GM23338 (cell line): ENCODE measurements around the gene MOB3B. TPM values are rescaled to one million over a fixed set of nuclear protein-coding genes. Genes with fewer than 3 reads are reported as not detected.

Source experiments
- ATAC-seq: fragments of 200-7000 bp; cut with Tn5 transposase; 3 replicates; pipeline ENCODE4 v1.9.1; 2020
- DNase-seq: peaks from one replicate; pipeline ENCODE4 v3.0.0-alpha.2; 2015; ENCODE audit warnings: low spot score
- H2AFZ ChIP-seq: fragments of 200-600 bp; sonication (generic); 2 replicates; pipeline ENCODE4 v1.8.0; 2016; ENCODE audit warnings: antibody characterized with exemption, mild to moderate bottlenecking, moderate library complexity
- H3F3A ChIP-seq: fragments of 200-600 bp; sonication (generic); replicated peaks from 2 replicates; pipeline ENCODE4 v1.8.0; 2017; ENCODE audit warnings: antibody characterized with exemption, mixed run types, low read depth
- H3K27ac ChIP-seq: fragments of 200-600 bp; sonication (generic); 2 replicates; pipeline ENCODE4 v1.6.1; 2016; ENCODE audit warnings: low read depth
- H3K27me3 ChIP-seq: fragments of 200-600 bp; sonication (generic); 2 replicates; pipeline ENCODE4 v1.8.0; 2016; ENCODE audit warnings: mild to moderate bottlenecking, mixed run types, moderate library complexity; ENCODE audit not compliant: insufficient read depth
- H3K36me3 ChIP-seq: fragments of 200-600 bp; sonication (generic); 2 replicates; pipeline ENCODE4 v1.8.0; 2016; ENCODE audit warnings: mild to moderate bottlenecking; ENCODE audit not compliant: insufficient read depth
- H3K4me1 ChIP-seq: fragments of 200-600 bp; sonication (generic); 2 replicates; pipeline ENCODE4 v1.8.0; 2016; ENCODE audit warnings: mild to moderate bottlenecking, moderate library complexity; ENCODE audit not compliant: insufficient read depth
- H3K4me2 ChIP-seq: fragments of 200-600 bp; sonication (generic); 2 replicates; pipeline ENCODE4 v1.7.1; 2017; ENCODE audit warnings: mixed run types
- H3K4me3 ChIP-seq: fragments of 200-600 bp; sonication (generic); 2 replicates; pipeline ENCODE4 v1.6.1; 2016; ENCODE audit warnings: mixed run types
- H3K79me2 ChIP-seq: fragments of 200-600 bp; sonication (generic); replicated peaks from 2 replicates; pipeline ENCODE4 v1.8.0; 2017; ENCODE audit warnings: mild to moderate bottlenecking; ENCODE audit not compliant: insufficient read depth
- H3K9me2 ChIP-seq: fragments of 200-600 bp; sonication (generic); 2 replicates; pipeline ENCODE4 v1.8.0; 2017; ENCODE audit not compliant: insufficient read depth
- H4K20me1 ChIP-seq: fragments of 200-600 bp; sonication (generic); replicated peaks from 2 replicates; pipeline ENCODE4 v1.8.0; 2017; ENCODE audit warnings: mild to moderate bottlenecking; ENCODE audit not compliant: insufficient read depth
- H3K27ac Mint-ChIP-seq: 2 replicates; pipeline ENCODE4 v1.8.0; 2020; ENCODE audit warnings: inconsistent platforms, mild to moderate bottlenecking, moderate library complexity, mixed read lengths
- H3K27me3 Mint-ChIP-seq: 3 replicates; pipeline ENCODE4 v1.8.0; 2022; ENCODE audit warnings: low read depth, mild to moderate bottlenecking, moderate library complexity, mixed read lengths, inconsistent platforms; ENCODE audit not compliant: insufficient read depth, poor library complexity
- H3K36me3 Mint-ChIP-seq: 3 replicates; pipeline ENCODE4 v1.8.0; 2021; ENCODE audit warnings: low read depth, mild to moderate bottlenecking, inconsistent platforms, moderate library complexity, mixed read lengths
- H3K4me1 Mint-ChIP-seq: 3 replicates; pipeline ENCODE4 v1.8.0; 2020; ENCODE audit warnings: mild to moderate bottlenecking, inconsistent platforms, mixed read lengths
- H3K4me3 Mint-ChIP-seq: 3 replicates; pipeline ENCODE4 v1.8.0; 2021; ENCODE audit warnings: moderate library complexity, mild to moderate bottlenecking, inconsistent platforms, mixed read lengths
- H3K9me3 Mint-ChIP-seq: 3 replicates; pipeline ENCODE4 v1.8.0; 2020; ENCODE audit warnings: moderate library complexity, mild to moderate bottlenecking, inconsistent platforms, mixed read lengths
- CREB1 ChIP-seq: fragments of 250-450 bp; sonication (Bioruptor Pico); IDR thresholded peaks from 2 replicates; pipeline ENCODE4 v1.5.0; 2020; ENCODE audit warnings: low read depth, mild to moderate bottlenecking, moderate library complexity
- CTCF ChIP-seq, 2 experiments: fragments of 200-600 bp in 1 of 2; sonication (generic) in 1 of 2; conservative IDR thresholded peaks; 2 replicates each; pipeline versions ENCODE4 v1.5.1 to v1.6.1; 2016 to 2017; ENCODE audit warnings: antibody characterized with exemption in 2 of 2, low read depth in 2 of 2, mild to moderate bottlenecking in 2 of 2, moderate library complexity in 1 of 2
- EZH2 ChIP-seq: fragments of 200-600 bp; sonication (generic); IDR thresholded peaks from one replicate; pipeline ENCODE4 v1.8.0; 2017; ENCODE audit warnings: antibody characterized with exemption, mild to moderate bottlenecking, low read depth; ENCODE audit not compliant: unreplicated experiment
- JUNB ChIP-seq: IDR thresholded peaks from one replicate; pipeline ENCODE4 v1.6.1; 2016; ENCODE audit warnings: antibody characterized with exemption; ENCODE audit not compliant: unreplicated experiment
- POLR2AphosphoS5 ChIP-seq: IDR thresholded peaks from 2 replicates; pipeline ENCODE4 v1.6.1; 2016; ENCODE audit warnings: antibody characterized with exemption, low read depth
- STAT1 ChIP-seq: IDR thresholded peaks from one replicate; pipeline ENCODE4 v1.6.1; 2016; ENCODE audit warnings: antibody characterized with exemption; ENCODE audit not compliant: unreplicated experiment
- ZNF114 ChIP-seq: fragments of 250-450 bp; sonication (Bioruptor Pico); IDR thresholded peaks from 2 replicates; pipeline ENCODE4 v1.5.0; 2020; ENCODE audit warnings: mild to moderate bottlenecking, moderate library complexity
- ZNF331 ChIP-seq: fragments of 250-450 bp; sonication (Bioruptor Pico); IDR thresholded peaks from 2 replicates; pipeline ENCODE4 v1.5.0; 2020; ENCODE audit warnings: low read depth, mild to moderate bottlenecking, moderate library complexity
- ZNF462 ChIP-seq: fragments of 250-450 bp; sonication (Bioruptor Pico); IDR thresholded peaks from 2 replicates; pipeline ENCODE4 v1.5.0; 2020; ENCODE audit warnings: mild to moderate bottlenecking, moderate library complexity
- polyA plus RNA-seq: library from polyadenylated mRNA; unstranded; fragments of >200 nt; fragmentation: Nextera tagmentation; extraction: Ambion mirVana; gene quantifications from 2 replicates; pipeline ENCODE4 v1.2.1, GENCODE V29; 2016
- total RNA-seq: library from RNA; depleted of rRNA; stranded (reverse); fragments of >200 nt; shearing (Covaris generic); gene quantifications from 2 replicates; pipeline ENCODE4 v1.2.3, GENCODE V29; 2014
- TF ChIP-seq, protein P1 (sequence below): IDR thresholded peaks from one replicate; pipeline ENCODE4 v1.6.1; 2018; ENCODE audit warnings: antibody characterized with exemption; ENCODE audit not compliant: unreplicated experiment
- TF ChIP-seq, protein P2 (sequence below): IDR thresholded peaks from 2 replicates; pipeline ENCODE4 v1.6.1; 2016; ENCODE audit warnings: antibody characterized with exemption

The MOB3B gene
- total and polyA plus RNA-seq, 2 experiments from 2014 or later: 7.6 to 12.1 TPM

DNA sequence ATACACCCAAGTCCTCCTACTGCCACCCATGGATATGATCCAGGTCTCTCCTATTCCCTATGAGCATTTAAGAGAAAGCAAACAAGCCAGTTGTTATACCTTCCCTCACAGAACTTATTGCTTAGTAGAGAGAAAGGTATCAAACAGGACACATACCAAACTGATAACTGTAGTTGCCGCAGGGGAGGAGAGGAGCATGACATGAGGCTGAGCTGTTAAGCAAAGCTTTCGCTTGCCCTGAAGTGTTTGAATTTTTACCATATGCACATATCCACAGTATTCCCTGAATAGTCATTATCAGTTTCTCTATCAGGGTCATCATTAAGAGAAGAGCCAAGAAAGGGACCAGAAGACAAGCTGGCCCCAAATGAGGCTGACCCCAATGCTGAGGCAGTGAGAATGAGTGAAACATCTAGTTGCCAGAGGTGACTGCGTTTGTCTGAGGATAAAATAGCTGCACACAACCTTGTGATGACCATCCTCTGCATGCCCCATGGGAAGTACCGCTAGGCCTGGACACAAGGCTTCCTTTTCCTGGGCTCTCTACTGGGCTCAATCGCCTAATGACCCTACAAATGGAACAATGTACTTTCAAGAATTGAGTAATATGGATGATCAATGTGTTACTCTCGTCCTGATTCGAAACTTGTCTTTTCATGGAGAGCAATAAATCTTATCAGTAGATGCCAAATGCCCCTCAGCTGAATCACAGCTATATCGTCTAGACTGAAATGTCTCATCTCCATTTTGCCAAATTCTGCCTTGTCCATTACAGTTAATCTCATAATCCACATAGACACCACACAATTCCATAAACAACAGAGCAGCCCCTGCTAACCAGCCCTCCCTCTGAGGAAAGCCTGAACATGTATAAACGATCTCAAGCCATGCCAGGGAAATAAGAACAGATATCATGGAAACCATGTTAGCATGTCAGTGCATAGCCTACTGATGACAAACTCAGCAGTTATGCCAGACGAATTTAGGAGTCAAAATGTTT lies 9.8 kb downstream of the MOB3B start (continued):
- TF ChIP-seq, protein P1, sequence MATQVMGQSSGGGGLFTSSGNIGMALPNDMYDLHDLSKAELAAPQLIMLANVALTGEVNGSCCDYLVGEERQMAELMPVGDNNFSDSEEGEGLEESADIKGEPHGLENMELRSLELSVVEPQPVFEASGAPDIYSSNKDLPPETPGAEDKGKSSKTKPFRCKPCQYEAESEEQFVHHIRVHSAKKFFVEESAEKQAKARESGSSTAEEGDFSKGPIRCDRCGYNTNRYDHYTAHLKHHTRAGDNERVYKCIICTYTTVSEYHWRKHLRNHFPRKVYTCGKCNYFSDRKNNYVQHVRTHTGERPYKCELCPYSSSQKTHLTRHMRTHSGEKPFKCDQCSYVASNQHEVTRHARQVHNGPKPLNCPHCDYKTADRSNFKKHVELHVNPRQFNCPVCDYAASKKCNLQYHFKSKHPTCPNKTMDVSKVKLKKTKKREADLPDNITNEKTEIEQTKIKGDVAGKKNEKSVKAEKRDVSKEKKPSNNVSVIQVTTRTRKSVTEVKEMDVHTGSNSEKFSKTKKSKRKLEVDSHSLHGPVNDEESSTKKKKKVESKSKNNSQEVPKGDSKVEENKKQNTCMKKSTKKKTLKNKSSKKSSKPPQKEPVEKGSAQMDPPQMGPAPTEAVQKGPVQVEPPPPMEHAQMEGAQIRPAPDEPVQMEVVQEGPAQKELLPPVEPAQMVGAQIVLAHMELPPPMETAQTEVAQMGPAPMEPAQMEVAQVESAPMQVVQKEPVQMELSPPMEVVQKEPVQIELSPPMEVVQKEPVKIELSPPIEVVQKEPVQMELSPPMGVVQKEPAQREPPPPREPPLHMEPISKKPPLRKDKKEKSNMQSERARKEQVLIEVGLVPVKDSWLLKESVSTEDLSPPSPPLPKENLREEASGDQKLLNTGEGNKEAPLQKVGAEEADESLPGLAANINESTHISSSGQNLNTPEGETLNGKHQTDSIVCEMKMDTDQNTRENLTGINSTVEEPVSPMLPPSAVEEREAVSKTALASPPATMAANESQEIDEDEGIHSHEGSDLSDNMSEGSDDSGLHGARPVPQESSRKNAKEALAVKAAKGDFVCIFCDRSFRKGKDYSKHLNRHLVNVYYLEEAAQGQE: no peak
- no peak for TF ChIP-seq EZH2
- no peak for TF ChIP-seq ZNF114 (CRISPR knock-in tag)
- no peak for TF ChIP-seq ZNF331 (CRISPR knock-in tag)
- no peak for TF ChIP-seq CREB1 (CRISPR knock-in tag)
- no peak for TF ChIP-seq CTCF (conservative IDR thresholded peaks at IDR 0.05; ENCODE audit: low read depth in 2 of 2)
- no peak for TF ChIP-seq STAT1
- no peak for TF ChIP-seq JUNB

DNA sequence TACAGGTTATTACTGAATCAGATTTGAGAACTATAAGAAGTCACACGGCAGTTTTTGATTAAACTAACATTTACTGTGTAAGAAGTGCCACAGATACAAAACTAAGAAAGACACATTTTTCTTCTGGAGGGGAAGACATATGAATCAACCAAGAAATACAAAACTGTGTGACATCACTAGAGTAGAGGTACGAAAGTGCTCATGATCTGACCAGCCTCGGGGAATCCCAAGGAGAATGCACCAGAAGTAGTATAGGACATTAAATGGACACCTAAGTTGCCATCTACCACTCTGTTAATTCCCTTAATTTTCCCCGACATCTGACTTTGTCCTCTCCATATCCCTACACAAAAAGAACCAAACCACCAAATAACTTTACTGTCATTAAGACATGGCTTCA lies 10.8 kb downstream of the MOB3B start:
- ATAC-seq (no peak), DNase-seq (no peak)
- peaks cover 7% of the 10 kb centered on the region; the same call in 1 of the 2 replicates for H3K9me2 ChIP-seq
- H3K79me2 ChIP-seq: peaks cover 48% of the 10 kb centered on the region
- H3K27ac ChIP-seq: no peak overlapping the region
- H3K4me3 Mint-ChIP-seq: no peak overlapping the region
- H3K27me3 Mint-ChIP-seq: no peaks in the 10 kb centered on the region
- H3K4me3 ChIP-seq: no peak overlapping the region
- no peaks in the 10 kb centered on the region for H3K27me3 ChIP-seq
- no peak overlapping the region for H3K4me2 ChIP-seq
- no peaks in the 10 kb centered on the region for H3K36me3 Mint-ChIP-seq
- no peaks in the 10 kb centered on the region for H3K9me3 Mint-ChIP-seq
- H3K4me1 Mint-ChIP-seq: peaks cover 37% of the 10 kb centered on the region
- peaks cover 16% of the 10 kb centered on the region for H3K4me1 ChIP-seq
- no peak overlapping the region for H2AFZ ChIP-seq
- no peaks in the 10 kb centered on the region for H3F3A ChIP-seq
- no peaks in the 10 kb centered on the region for H3K36me3 ChIP-seq
- H4K20me1 ChIP-seq: 0 out of 2 replicates have a peak, but pooled peaks cover 3% of the 10 kb centered on the region
- no peak overlapping the region for H3K27ac Mint-ChIP-seq
- TF ChIP-seq, protein P2, sequence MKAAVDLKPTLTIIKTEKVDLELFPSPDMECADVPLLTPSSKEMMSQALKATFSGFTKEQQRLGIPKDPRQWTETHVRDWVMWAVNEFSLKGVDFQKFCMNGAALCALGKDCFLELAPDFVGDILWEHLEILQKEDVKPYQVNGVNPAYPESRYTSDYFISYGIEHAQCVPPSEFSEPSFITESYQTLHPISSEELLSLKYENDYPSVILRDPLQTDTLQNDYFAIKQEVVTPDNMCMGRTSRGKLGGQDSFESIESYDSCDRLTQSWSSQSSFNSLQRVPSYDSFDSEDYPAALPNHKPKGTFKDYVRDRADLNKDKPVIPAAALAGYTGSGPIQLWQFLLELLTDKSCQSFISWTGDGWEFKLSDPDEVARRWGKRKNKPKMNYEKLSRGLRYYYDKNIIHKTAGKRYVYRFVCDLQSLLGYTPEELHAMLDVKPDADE: no peak
- TF ChIP-seq POLR2AphosphoS5 (no peak), ZNF462 (CRISPR knock-in tag) (no peak), STAT1 (no peak)
